Measurements from ENCODE around the gene UBE2G1.

Gene UBE2G1

DNA sequence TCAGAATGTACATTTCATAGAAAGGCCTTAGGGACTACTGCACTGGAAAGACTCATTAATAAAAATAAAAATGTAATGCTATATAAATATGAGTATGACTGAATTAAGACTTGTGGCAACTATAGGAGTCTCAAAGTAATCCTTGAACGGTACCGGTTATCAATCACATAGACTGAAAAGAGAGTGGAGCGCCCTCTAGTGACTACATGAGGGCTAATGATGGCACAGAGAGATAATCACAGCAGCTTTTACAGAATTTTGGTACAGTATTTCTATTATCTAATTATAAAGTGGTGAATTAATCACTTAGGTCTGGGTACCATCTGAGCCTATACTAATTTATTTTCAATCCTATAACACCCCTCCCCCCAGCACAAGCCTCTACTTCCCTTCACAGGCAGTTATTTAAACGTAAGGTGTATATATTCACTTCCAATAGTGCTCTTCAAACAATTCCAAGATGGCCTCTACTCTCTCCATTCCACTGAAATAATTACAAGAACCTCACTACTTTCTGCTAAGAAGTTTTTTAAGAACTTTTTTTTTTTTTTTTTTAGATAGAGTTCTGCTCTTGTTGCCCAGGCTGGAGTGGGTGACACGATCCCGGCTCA lies 62.0 kb downstream of the UBE2G1 start:
- peak; percentile 58 for DNase-seq
- TF ChIP-seq, protein P1, sequence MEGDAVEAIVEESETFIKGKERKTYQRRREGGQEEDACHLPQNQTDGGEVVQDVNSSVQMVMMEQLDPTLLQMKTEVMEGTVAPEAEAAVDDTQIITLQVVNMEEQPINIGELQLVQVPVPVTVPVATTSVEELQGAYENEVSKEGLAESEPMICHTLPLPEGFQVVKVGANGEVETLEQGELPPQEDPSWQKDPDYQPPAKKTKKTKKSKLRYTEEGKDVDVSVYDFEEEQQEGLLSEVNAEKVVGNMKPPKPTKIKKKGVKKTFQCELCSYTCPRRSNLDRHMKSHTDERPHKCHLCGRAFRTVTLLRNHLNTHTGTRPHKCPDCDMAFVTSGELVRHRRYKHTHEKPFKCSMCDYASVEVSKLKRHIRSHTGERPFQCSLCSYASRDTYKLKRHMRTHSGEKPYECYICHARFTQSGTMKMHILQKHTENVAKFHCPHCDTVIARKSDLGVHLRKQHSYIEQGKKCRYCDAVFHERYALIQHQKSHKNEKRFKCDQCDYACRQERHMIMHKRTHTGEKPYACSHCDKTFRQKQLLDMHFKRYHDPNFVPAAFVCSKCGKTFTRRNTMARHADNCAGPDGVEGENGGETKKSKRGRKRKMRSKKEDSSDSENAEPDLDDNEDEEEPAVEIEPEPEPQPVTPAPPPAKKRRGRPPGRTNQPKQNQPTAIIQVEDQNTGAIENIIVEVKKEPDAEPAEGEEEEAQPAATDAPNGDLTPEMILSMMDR (IDR thresholded peaks at IDR 0.05), result peak; percentile 72
- H3K36me3 Mint-ChIP-seq (ENCODE audit: low read depth), result peaks cover 48% of the 10 kb centered on the region
- H3K9me3 Mint-ChIP-seq, result no peaks in the 10 kb centered on the region
- H3K4me1 Mint-ChIP-seq, result no peaks in the 10 kb centered on the region
- H3K27ac Mint-ChIP-seq, result peak overlapping the region; percentile 96
- no peak overlapping the region for H3K4me3 Mint-ChIP-seq
- H3K27me3 Mint-ChIP-seq (ENCODE audit: low read depth, poor library complexity), result no peaks in the 10 kb centered on the region

DNA sequence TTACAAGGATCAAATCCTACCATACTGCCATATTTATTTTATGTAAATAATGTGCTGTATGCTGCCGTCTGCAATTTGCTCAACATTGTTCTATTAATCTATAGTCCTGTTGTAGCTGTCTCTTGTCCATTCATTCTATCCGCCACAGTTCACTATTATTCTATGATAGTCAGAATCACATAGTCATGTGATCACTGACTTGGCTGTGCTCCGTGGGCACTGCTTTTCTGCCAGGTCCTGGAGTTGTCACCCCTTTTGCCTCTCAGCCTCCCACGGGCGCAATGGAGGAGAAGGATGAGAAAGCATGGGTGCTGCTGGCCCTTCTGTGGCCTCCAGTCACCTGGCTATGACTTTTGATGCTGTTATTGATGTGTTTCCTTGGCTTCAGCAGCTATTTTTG lies 65.4 kb downstream of the UBE2G1 start:
- H3K4me3 Mint-ChIP-seq, result no peak overlapping the region
- no peak for DNase-seq
- TF ChIP-seq, protein P1 (IDR thresholded peaks at IDR 0.05), result no peak
- H3K9me3 Mint-ChIP-seq, result no peaks in the 10 kb centered on the region
- no peak overlapping the region for H3K27ac Mint-ChIP-seq
- H3K36me3 Mint-ChIP-seq (ENCODE audit: low read depth), result peaks cover 49% of the 10 kb centered on the region
- H3K27me3 Mint-ChIP-seq (ENCODE audit: low read depth, poor library complexity), result no peaks in the 10 kb centered on the region
- peaks cover 10% of the 10 kb centered on the region for H3K4me1 Mint-ChIP-seq

DNA sequence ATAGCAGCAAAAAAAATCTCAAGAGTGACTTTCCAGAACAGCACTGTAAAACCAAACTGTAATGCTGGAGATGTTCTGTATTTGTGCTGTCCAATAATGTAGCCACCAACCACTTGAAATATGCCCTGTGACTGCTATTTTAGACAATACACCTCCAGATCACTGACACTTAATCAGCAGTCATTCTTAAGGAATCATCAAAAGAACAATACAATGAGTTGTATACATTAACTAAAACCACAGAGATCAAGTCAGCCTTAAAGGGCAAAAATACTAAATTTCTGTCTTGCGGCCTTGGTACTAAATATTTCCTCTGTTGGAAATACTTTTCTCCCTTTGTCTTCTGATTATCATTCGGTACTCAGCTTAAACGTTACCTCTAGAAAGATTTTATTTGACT lies 69.1 kb downstream of the UBE2G1 start:
- TF ChIP-seq, protein P1 (IDR thresholded peaks at IDR 0.05), result no peak
- no peak for DNase-seq
- Mint-ChIP-seq H3K9me3 (no peaks in the 10 kb centered on the region), H3K4me3 (no peak overlapping the region), H3K27me3 (ENCODE audit: low read depth, poor library complexity) (no peaks in the 10 kb centered on the region), H3K4me1 (peaks cover 10% of the 10 kb centered on the region), H3K36me3 (ENCODE audit: low read depth) (peaks cover 69% of the 10 kb centered on the region), H3K27ac (no peak overlapping the region)

DNA sequence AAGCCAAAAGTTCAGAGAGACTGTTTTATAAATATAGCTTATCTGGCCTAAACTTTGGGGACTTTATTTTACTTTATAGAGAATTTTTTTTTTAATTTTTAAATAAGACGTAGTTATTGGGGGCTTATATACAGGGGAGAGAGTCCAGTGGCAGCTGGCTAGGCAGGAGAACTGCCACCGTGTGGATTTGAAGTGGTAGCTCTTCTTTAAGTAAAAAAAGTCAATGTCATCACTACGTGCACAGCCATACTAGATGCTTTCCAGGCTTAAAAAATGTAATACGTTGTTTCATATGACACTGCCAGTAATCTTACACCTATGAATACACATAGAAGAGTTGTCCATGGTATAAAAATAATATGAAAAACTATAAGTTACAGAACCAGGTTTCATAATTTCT lies 70.8 kb downstream of the UBE2G1 start:
- TF ChIP-seq, protein P1 (IDR thresholded peaks at IDR 0.05), result no peak
- no peaks in the 10 kb centered on the region for H3K27me3 Mint-ChIP-seq (ENCODE audit: low read depth, poor library complexity)
- no peaks in the 10 kb centered on the region for H3K9me3 Mint-ChIP-seq
- no peak for DNase-seq
- peaks cover 10% of the 10 kb centered on the region for H3K4me1 Mint-ChIP-seq
- H3K4me3 Mint-ChIP-seq, result no peak overlapping the region
- H3K36me3 Mint-ChIP-seq (ENCODE audit: low read depth), result peaks cover 60% of the 10 kb centered on the region
- peak overlapping the region; percentile 2 for H3K27ac Mint-ChIP-seq

DNA sequence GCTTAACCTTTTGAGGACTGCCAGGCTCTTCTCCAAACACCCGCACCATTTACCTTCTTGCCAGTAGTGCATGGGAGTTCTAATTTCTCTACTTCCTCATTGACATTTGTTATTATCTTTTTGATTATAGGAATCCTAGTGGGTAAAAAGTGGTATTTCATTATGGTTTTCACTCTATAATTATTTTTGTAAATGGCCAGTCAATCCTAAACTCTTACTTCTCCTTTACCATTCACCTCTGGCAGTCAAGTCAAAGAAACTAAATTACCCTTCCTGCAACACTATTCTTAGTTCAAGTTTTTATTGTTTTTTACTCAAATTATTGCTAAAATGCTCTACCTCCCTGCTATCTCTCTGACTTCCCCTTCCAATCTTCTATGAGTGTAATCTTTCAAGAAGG lies 72.9 kb downstream of the UBE2G1 start:
- Mint-ChIP-seq H3K9me3 (no peaks in the 10 kb centered on the region), H3K36me3 (ENCODE audit: low read depth) (peaks cover 55% of the 10 kb centered on the region), H3K27me3 (ENCODE audit: low read depth, poor library complexity) (no peaks in the 10 kb centered on the region), H3K4me3 (no peak overlapping the region), H3K27ac (no peak overlapping the region), H3K4me1 (peaks cover 8% of the 10 kb centered on the region)
- no peak for DNase-seq
- TF ChIP-seq, protein P1 (IDR thresholded peaks at IDR 0.05), result no peak

DNA sequence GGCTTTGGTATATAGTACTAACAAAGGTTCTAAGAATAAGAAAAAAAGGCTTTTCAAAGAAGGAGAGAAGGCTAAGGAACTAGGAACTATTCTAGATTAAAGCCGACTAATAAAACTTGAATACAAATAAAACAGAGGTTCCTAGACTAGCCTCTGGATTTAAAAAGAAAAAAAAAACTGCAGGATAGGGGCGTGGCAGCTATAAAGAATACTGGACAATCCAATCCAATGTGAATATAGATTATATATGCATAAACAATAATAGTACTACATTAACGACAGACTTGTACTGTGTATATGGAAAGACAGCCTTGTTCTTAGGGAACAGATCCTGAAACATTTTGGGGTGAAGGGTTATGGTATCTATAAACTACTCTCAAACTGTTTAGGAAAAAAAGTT lies 78.8 kb downstream of the UBE2G1 start:
- no peak for DNase-seq
- Mint-ChIP-seq H3K4me3 (no peak overlapping the region), H3K9me3 (no peaks in the 10 kb centered on the region), H3K27ac (no peak overlapping the region), H3K27me3 (ENCODE audit: low read depth, poor library complexity) (no peaks in the 10 kb centered on the region), H3K36me3 (ENCODE audit: low read depth) (peaks cover 64% of the 10 kb centered on the region), H3K4me1 (no peaks in the 10 kb centered on the region)
- TF ChIP-seq, protein P1 (IDR thresholded peaks at IDR 0.05), result no peak
